Trophoblast cell (in vitro differentiated cells and primary cell): ENCODE measurements around the gene XPR1.

Experiments used
- DNase-seq, 2 donors: peaks; one replicate each; pipeline ENCODE4 v3.0.0-alpha.2; 2016
- H2AFZ ChIP-seq: 2 replicates; pipeline ENCODE4 v1.6.1; 2013; ENCODE audit warnings: low read length, moderate library complexity, mild to moderate bottlenecking; ENCODE audit not compliant: insufficient read depth, poor library complexity
- H2AK5ac ChIP-seq: 2 replicates; pipeline ENCODE4 v1.6.1; 2013; ENCODE audit warnings: mild to moderate bottlenecking, low read length
- H2BK120ac ChIP-seq: 2 replicates; pipeline ENCODE4 v1.6.1; 2013; ENCODE audit warnings: low read length, mild to moderate bottlenecking, moderate library complexity; ENCODE audit not compliant: insufficient read depth, poor library complexity
- H2BK12ac ChIP-seq: 2 replicates; pipeline ENCODE4 v1.6.1; 2013; ENCODE audit warnings: mild to moderate bottlenecking, low read length, moderate library complexity
- H2BK5ac ChIP-seq: 2 replicates; pipeline ENCODE4 v1.6.1; 2013; ENCODE audit warnings: low read length, low read depth, moderate library complexity, mild to moderate bottlenecking; ENCODE audit not compliant: poor library complexity
- H3K14ac ChIP-seq: 2 replicates; pipeline ENCODE4 v1.6.1; 2013; ENCODE audit warnings: mild to moderate bottlenecking, low read length
- H3K18ac ChIP-seq: 2 replicates; pipeline ENCODE4 v1.6.1; 2013; ENCODE audit warnings: mild to moderate bottlenecking, low read length
- H3K23ac ChIP-seq: 2 replicates; pipeline ENCODE4 v1.6.1; 2013; ENCODE audit warnings: low read length
- H3K27ac ChIP-seq: 2 replicates; pipeline ENCODE4 v1.5.1; 2013; ENCODE audit warnings: low read depth, mild to moderate bottlenecking, inconsistent platforms, low read length, moderate library complexity
- H3K27me3 ChIP-seq: 2 replicates; pipeline ENCODE4 v1.6.1; 2013; ENCODE audit warnings: inconsistent platforms, mild to moderate bottlenecking, low read length, moderate library complexity; ENCODE audit not compliant: insufficient read depth
- H3K36me3 ChIP-seq, 2 experiments: 1 replicate in 1 of 2; 2 replicates in 1 of 2; pipeline ENCODE4 v1.6.1; 2013; ENCODE audit warnings: low read length in 2 of 2, mild to moderate bottlenecking in 2 of 2, moderate library complexity in 1 of 2; ENCODE audit not compliant: insufficient read depth in 2 of 2, control insufficient read depth in 1 of 2
- H3K4ac ChIP-seq: 2 replicates; pipeline ENCODE4 v1.6.1; 2013; ENCODE audit warnings: low read depth, mild to moderate bottlenecking, low read length, moderate library complexity
- H3K4me1 ChIP-seq, 2 experiments: 1 replicate in 1 of 2; 2 replicates in 1 of 2; pipeline ENCODE4 v1.6.1; 2013; ENCODE audit warnings: low read length in 2 of 2, mild to moderate bottlenecking in 2 of 2, moderate library complexity in 1 of 2; ENCODE audit not compliant: insufficient read depth in 2 of 2, control insufficient read depth in 1 of 2
- H3K4me2 ChIP-seq: 2 replicates; pipeline ENCODE4 v1.6.1; 2013; ENCODE audit warnings: inconsistent platforms, mild to moderate bottlenecking, low read length, moderate library complexity
- H3K4me3 ChIP-seq: 2 replicates; pipeline ENCODE4 v1.5.1; 2013; ENCODE audit warnings: mild to moderate bottlenecking, low read depth, low read length, inconsistent platforms
- H3K79me1 ChIP-seq: one replicate; pipeline ENCODE4 v1.6.1; 2013; ENCODE audit warnings: low read length
- H3K79me2 ChIP-seq: 2 replicates; pipeline ENCODE4 v1.6.1; 2013; ENCODE audit warnings: low read length, mild to moderate bottlenecking; ENCODE audit not compliant: control insufficient read depth, insufficient read depth, poor library complexity
- H3K9ac ChIP-seq: 2 replicates; pipeline ENCODE4 v1.6.1; 2013; ENCODE audit warnings: mild to moderate bottlenecking, low read length
- H3K9me3 ChIP-seq: 2 replicates; pipeline ENCODE4 v1.6.1; 2013; ENCODE audit warnings: low read depth, mild to moderate bottlenecking, control low read depth, inconsistent platforms, low read length; ENCODE audit not compliant: insufficient read depth
- H4K12ac ChIP-seq: 2 replicates; pipeline ENCODE4 v1.6.1; 2013; ENCODE audit warnings: low read depth, mild to moderate bottlenecking, low read length, moderate library complexity
- H4K8ac ChIP-seq: 2 replicates; pipeline ENCODE4 v1.6.1; 2013; ENCODE audit warnings: low read depth, mild to moderate bottlenecking, low read length, moderate library complexity
- H4K91ac ChIP-seq: one replicate; pipeline ENCODE4 v1.6.1; 2013; ENCODE audit warnings: low read depth, mild to moderate bottlenecking, low read length, moderate library complexity
- WGBS: extraction: QIAGEN DNeasy Blood & Tissue Kit; methylation state at CpG from one replicate; pipeline ENCODE4 v1.1.7; 2013; ENCODE audit warnings: missing lambda C conversion rate; ENCODE audit not compliant: insufficient read length, insufficient coverage; ENCODE audit errors: extremely low coverage; 5-methylcytosine and 5-hydroxymethylcytosine counted together

XPR1 gene

DNA sequence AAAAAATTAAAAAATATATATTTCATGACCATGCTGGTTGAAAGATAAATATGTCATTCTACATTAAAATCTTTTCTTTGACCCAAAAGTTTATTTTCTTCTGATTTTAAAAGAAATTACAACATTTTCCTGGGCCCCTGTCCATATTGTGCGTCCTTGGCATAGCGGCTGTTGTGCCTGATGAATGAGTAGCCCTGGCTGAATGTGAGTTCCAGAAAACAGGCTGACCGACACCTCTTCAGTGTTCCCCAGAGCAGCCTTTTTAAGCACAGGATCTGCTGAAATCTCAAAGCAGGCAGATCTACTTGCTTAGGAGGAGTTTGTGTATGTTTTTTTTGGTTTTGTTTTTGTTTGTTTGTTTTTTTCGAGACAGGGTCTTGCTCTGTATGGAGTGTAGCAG lies 300.6 kb downstream of the XPR1 start:
- WGBS = no CpG with 5 or more reads among the region's 4 CpGs

DNA sequence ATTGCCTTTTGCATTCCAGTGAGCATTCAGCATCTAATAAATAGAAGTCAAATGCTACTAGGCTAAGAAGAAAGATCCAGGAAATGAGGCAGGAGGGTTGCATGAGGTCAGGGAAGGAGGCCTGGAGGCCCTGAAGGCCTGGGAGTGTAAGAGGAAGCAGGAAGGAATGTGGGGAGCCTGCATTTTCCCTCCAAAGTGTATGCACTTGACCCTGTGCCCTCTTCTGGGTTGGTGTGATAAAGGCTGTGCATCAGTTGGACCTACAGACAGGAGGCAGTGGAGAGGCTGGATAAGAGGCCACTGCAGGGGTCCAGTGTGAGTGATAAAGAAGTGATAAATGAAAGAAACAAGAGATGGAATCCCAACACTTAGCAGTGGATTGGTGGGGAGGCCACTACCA lies 301.3 kb downstream of the XPR1 start:
- H3K4me2 ChIP-seq = no peak overlapping the region
- H2BK5ac ChIP-seq = no peak overlapping the region
- no peaks in the 10 kb centered on the region for H3K36me3 ChIP-seq
- peaks cover 3 to 4% of the 10 kb centered on the region in 2 experiments for H3K4me1 ChIP-seq
- no peak overlapping the region for H2AK5ac ChIP-seq
- H3K9ac ChIP-seq = no peak overlapping the region
- no peaks in the 10 kb centered on the region for H3K79me2 ChIP-seq
- no peak overlapping the region for H4K8ac ChIP-seq
- no peak overlapping the region for H3K27ac ChIP-seq
- H3K4ac ChIP-seq = no peak overlapping the region
- H3K23ac ChIP-seq = no peak overlapping the region
- H3K18ac ChIP-seq = no peak overlapping the region
- H3K79me1 ChIP-seq = no peaks in the 10 kb centered on the region
- no peaks in the 10 kb centered on the region for H3K27me3 ChIP-seq
- H2AFZ ChIP-seq = no peak overlapping the region
- no peak for DNase-seq
- no peak overlapping the region for H4K12ac ChIP-seq
- H3K9me3 ChIP-seq = no peaks in the 10 kb centered on the region
- H2BK120ac ChIP-seq = no peak overlapping the region
- H3K4me3 ChIP-seq = no peak overlapping the region
- no peak overlapping the region for H3K14ac ChIP-seq
- H2BK12ac ChIP-seq = no peak overlapping the region
- no peak overlapping the region for H4K91ac ChIP-seq

More for the DNA sequence above, 300.6 kb downstream of the XPR1 start:
- H2AFZ ChIP-seq = no peak overlapping the region
- no peaks in the 10 kb centered on the region for H3K36me3 ChIP-seq
- H4K91ac ChIP-seq = no peak overlapping the region
- no peak overlapping the region for H2BK5ac ChIP-seq
- H3K18ac ChIP-seq = no peak overlapping the region
- H3K4ac ChIP-seq = no peak overlapping the region
- H4K8ac ChIP-seq = no peak overlapping the region
- no peak overlapping the region for H2AK5ac ChIP-seq
- H3K27ac ChIP-seq = no peak overlapping the region
- H3K27me3 ChIP-seq = no peaks in the 10 kb centered on the region
- no peak overlapping the region for H2BK12ac ChIP-seq
- no peaks in the 10 kb centered on the region for H3K79me2 ChIP-seq
- no peak overlapping the region for H3K4me3 ChIP-seq
- H4K12ac ChIP-seq = no peak overlapping the region
- H3K9ac ChIP-seq = no peak overlapping the region
- DNase-seq = no peak
- H2BK120ac ChIP-seq = no peak overlapping the region
- H3K79me1 ChIP-seq = no peaks in the 10 kb centered on the region
- no peak overlapping the region for H3K14ac ChIP-seq
- no peaks in the 10 kb centered on the region for H3K9me3 ChIP-seq
- H3K23ac ChIP-seq = no peak overlapping the region
- H3K4me2 ChIP-seq = no peak overlapping the region
- H3K4me1 ChIP-seq = peaks cover 3% of the 10 kb centered on the region in 2 experiments

DNA sequence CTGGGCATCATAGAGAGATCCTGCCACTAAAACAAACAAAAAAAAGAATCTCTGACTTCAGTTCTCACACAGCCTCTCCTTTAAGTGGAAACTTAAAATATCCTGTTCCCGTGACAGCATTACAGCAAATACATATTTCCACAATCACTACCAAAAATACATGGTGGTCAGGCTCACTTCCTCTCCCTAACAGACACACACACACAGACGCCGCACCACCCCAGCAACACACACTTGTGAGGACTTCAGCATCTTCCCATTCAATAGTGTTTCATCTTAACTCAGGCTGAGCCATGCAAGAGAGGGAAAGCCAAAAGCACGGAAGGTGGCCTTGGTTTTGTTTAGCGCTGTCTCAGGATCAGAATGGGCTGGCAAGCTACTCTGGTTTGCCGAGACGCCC lies 302.7 kb downstream of the XPR1 start:
- no peaks in the 10 kb centered on the region for H3K79me2 ChIP-seq
- no peak overlapping the region for H3K4me3 ChIP-seq
- H2AK5ac ChIP-seq = no peak overlapping the region
- H2BK5ac ChIP-seq = no peak overlapping the region
- no peaks in the 10 kb centered on the region for H3K36me3 ChIP-seq
- WGBS = no CpG with 5 or more reads among the region's 7 CpGs
- no peak for DNase-seq
- peaks cover 2% of the 10 kb centered on the region for H3K79me1 ChIP-seq
- H4K8ac ChIP-seq = no peak overlapping the region
- no peak overlapping the region for H2BK120ac ChIP-seq
- no peak overlapping the region for H3K4me2 ChIP-seq
- no peak overlapping the region for H2BK12ac ChIP-seq
- H3K14ac ChIP-seq = no peak overlapping the region
- no peak overlapping the region for H3K9ac ChIP-seq
- H3K23ac ChIP-seq = no peak overlapping the region
- H3K4ac ChIP-seq = no peak overlapping the region
- H3K27ac ChIP-seq = no peak overlapping the region
- H2AFZ ChIP-seq = no peak overlapping the region
- H3K4me1 ChIP-seq = peaks cover 11 to 17% of the 10 kb centered on the region in 2 experiments
- H4K12ac ChIP-seq = no peak overlapping the region
- H4K91ac ChIP-seq = no peak overlapping the region
- no peak overlapping the region for H3K18ac ChIP-seq
- peaks cover 4% of the 10 kb centered on the region for H3K9me3 ChIP-seq
- no peaks in the 10 kb centered on the region for H3K27me3 ChIP-seq

DNA sequence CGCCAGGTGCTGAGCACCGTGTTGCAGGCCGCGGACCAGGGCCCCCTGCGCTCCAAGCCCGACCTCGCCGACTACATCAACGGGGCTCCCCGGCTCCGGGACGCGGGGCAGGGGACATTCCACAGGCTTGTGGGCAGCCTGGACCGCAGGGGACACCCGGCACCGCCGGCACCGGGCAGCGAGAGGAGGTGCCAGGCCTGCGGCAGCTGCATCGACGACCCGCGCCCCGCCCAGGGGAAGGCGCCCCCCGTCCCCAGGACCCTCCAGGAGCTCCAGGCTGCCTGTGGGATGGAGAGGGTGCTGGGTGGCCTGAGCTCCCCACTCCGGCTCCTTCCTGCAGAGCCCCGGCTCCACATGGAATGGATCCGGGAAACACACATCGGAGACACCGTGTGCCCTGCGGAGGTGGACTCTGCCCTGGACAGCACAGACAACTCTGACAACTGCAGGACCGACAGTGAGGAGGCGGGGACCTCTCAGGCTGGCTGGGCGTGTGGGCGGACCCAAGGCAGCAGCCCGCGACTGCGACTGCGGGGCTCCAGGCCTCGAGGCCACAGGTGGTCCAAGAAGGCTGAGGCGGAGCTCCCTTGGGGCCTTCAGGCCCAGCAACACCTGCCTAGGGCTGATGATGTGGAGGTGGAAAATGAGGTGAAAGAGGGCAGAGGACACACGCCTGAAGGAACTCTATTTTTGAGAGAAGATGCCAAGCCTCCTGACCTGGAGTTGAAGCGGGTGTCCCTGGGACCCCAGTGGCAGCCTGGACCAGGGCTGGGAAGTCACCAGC lies 303.7 kb downstream of the XPR1 start:
- no CpG with 5 or more reads among the region's 45 CpGs for WGBS
- no peak overlapping the region for H4K8ac ChIP-seq
- H2AK5ac ChIP-seq = no peak overlapping the region
- H3K27ac ChIP-seq = no peak overlapping the region
- no peak overlapping the region for H3K14ac ChIP-seq
- H3K36me3 ChIP-seq = no peaks in the 10 kb centered on the region
- no peak overlapping the region for H3K18ac ChIP-seq
- H3K27me3 ChIP-seq = no peaks in the 10 kb centered on the region
- no peak overlapping the region for H4K91ac ChIP-seq
- no peak overlapping the region for H3K9ac ChIP-seq
- H2BK120ac ChIP-seq = no peak overlapping the region
- H2BK12ac ChIP-seq = no peak overlapping the region
- no peak overlapping the region for H3K4me2 ChIP-seq
- H3K79me2 ChIP-seq = no peaks in the 10 kb centered on the region
- peaks cover 4% of the 10 kb centered on the region for H3K9me3 ChIP-seq
- H2BK5ac ChIP-seq = no peak overlapping the region
- no peak overlapping the region for H3K23ac ChIP-seq
- no peak overlapping the region for H3K4ac ChIP-seq
- no peak overlapping the region for H4K12ac ChIP-seq
- no peak for DNase-seq
- H3K4me1 ChIP-seq = peaks cover 15 to 21% of the 10 kb centered on the region in 2 experiments
- H3K4me3 ChIP-seq = no peak overlapping the region
- no peak overlapping the region for H2AFZ ChIP-seq
- peaks cover 2% of the 10 kb centered on the region for H3K79me1 ChIP-seq
